OCI-LY3 (cell line): Measurements from ENCODE around the gene LMAN2.

Experiments
- EZH2phosphoT487 ChIP-seq: fragments of 200-600 bp; shearing (Covaris generic); IDR thresholded peaks from 2 replicates; pipeline ENCODE4 v1.6.1; 2018; ENCODE audit warnings: antibody characterized with exemption, mixed run types, low read depth
- TF ChIP-seq, protein P1 (sequence below): fragments of 200-600, 300-600 bp; sonication (generic); IDR thresholded peaks from 2 replicates; pipeline ENCODE4 v1.5.1; 2014; ENCODE audit warnings: antibody characterized with exemption, low read length, low read depth

DNA sequence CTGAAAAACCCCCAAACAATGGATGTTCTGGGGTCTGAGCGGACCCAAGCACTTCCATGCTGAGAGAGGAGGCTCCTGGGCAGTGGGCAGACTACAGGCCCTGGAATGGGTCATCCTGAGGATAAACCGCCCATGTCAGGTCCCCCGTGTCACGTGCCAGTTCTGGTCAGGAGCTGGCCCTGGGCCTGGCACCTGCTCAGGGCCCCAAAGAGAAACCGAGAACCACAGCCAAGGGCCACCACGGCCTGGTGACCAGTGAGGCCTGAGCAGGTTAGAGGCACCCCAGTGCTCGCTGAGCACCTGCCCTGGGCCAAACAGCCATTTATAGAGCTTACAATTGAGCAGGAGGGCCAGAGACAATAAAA lies 15.8 kb downstream of the LMAN2 start:
- TF ChIP-seq, protein P1, sequence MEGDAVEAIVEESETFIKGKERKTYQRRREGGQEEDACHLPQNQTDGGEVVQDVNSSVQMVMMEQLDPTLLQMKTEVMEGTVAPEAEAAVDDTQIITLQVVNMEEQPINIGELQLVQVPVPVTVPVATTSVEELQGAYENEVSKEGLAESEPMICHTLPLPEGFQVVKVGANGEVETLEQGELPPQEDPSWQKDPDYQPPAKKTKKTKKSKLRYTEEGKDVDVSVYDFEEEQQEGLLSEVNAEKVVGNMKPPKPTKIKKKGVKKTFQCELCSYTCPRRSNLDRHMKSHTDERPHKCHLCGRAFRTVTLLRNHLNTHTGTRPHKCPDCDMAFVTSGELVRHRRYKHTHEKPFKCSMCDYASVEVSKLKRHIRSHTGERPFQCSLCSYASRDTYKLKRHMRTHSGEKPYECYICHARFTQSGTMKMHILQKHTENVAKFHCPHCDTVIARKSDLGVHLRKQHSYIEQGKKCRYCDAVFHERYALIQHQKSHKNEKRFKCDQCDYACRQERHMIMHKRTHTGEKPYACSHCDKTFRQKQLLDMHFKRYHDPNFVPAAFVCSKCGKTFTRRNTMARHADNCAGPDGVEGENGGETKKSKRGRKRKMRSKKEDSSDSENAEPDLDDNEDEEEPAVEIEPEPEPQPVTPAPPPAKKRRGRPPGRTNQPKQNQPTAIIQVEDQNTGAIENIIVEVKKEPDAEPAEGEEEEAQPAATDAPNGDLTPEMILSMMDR = no peak
- TF ChIP-seq EZH2phosphoT487 = no peak
